Skin epidermis (tissue), 12 donors: ENCODE data around the gene DNAJA3.

Source experiments
- H3K27ac ChIP-seq, 21 experiments: fragments of 200-600 bp; sonication (generic) in 11 of 21; one replicate each; pipeline ENCODE4 v1.5.0; 2020; ENCODE audit warnings: mild to moderate bottlenecking in 3 of 21, inconsistent platforms in 2 of 21, moderate library complexity in 2 of 21
- H3K4me3 ChIP-seq, 7 experiments: fragments of 200-600 bp; sonication (generic) in 2 of 7; one replicate each; pipeline ENCODE4 v1.5.0; 2020; ENCODE audit warnings: inconsistent platforms in 2 of 7, mild to moderate bottlenecking in 2 of 7, moderate library complexity in 1 of 7

DNAJA3 gene

GRCh38 chr16:4461250-4462085 is 35.8 kb downstream of the DNAJA3 start:
- Histone ChIP-seq H3K27ac (no peak overlapping the region), H3K4me3 (no peak overlapping the region)

- peak overlapping the region in 1 of 21 experiments; percentile 3 for H3K27ac ChIP-seq
- no peak overlapping the region for H3K4me3 ChIP-seq
These were observed 38.0 kb downstream of the DNAJA3 start for GRCh38 chr16:4463522-4464163.

GRCh38 chr16:4465977-4466779 is 40.5 kb downstream of the DNAJA3 start:
- peak overlapping the region in 11 of 21 experiments; percentile 17 to 77 (median 38) for H3K27ac ChIP-seq
- H3K4me3 ChIP-seq = no peak overlapping the region

- Histone ChIP-seq H3K27ac (no peak overlapping the region), H3K4me3 (no peak overlapping the region)
These were observed 42.2 kb downstream of the DNAJA3 start for GRCh38 chr16:4467916-4468315.

- Histone ChIP-seq H3K27ac (no peak overlapping the region), H3K4me3 (no peak overlapping the region)
These were observed 43.3 kb downstream of the DNAJA3 start for GRCh38 chr16:4468972-4469371.

- H3K27ac ChIP-seq = no peak overlapping the region
- no peak overlapping the region for H3K4me3 ChIP-seq
These were observed 46.2 kb downstream of the DNAJA3 start for GRCh38 chr16:4471869-4472268.

GRCh38 chr16:4472880-4473279 is 47.2 kb downstream of the DNAJA3 start:
- H3K4me3 ChIP-seq = no peak overlapping the region
- no peak overlapping the region for H3K27ac ChIP-seq

GRCh38 chr16:4474192-4474961 is 48.7 kb downstream of the DNAJA3 start, which contains the start of gene NMRAL1:
NMRAL1 (minus strand) TSS chr16:4474625; CDS start chr16:4474132, 493 bp downstream.
- peak within 1 kb of the TSS; percentile 43 to 99 (median 93) for H3K27ac ChIP-seq
- H3K4me3 ChIP-seq = peak within 1 kb of the TSS; percentile 52 to 94 (median 80)

GRCh38 chr16:4475880-4476788 is 50.5 kb downstream of the DNAJA3 start, which contains the start of gene HMOX2:
HMOX2 (plus strand) TSS chr16:4476398; CDS start chr16:4505525, 29,127 bp downstream.
- Histone ChIP-seq H3K27ac (peak within 1 kb of the TSS; percentile 35 to 99 (median 94)), H3K4me3 (peak within 1 kb of the TSS; percentile 67 to 99 (median 96))

- peak overlapping the region in 1 of 7 experiments; percentile 99 for H3K4me3 ChIP-seq
These were observed 52.3 kb downstream of the DNAJA3 start for GRCh38 chr16:4477966-4478365.

GRCh38 chr16:4481526-4481925 is 55.9 kb downstream of the DNAJA3 start:
- Histone ChIP-seq H3K4me3 (no peak overlapping the region), H3K27ac (no peak overlapping the region)

More at GRCh38 chr16:4477966-4478365, 52.3 kb downstream of the DNAJA3 start:
- H3K27ac ChIP-seq = peak overlapping the region in 5 of 21 experiments; percentile 4 to 99 (median 36)

GRCh38 chr16:4481963-4482362 is 56.3 kb downstream of the DNAJA3 start:
- H3K27ac ChIP-seq = peak overlapping the region in 1 of 21 experiments; percentile 41

GRCh38 chr16:4486126-4486893 is 60.6 kb downstream of the DNAJA3 start:
- peak overlapping the region in 16 of 21 experiments; percentile 7 to 87 (median 49) for H3K27ac ChIP-seq
- H3K4me3 ChIP-seq = no peak overlapping the region

More at GRCh38 chr16:4481963-4482362, 56.3 kb downstream of the DNAJA3 start:
- H3K4me3 ChIP-seq = no peak overlapping the region

GRCh38 chr16:4487955-4488498 is 62.4 kb downstream of the DNAJA3 start:
- Histone ChIP-seq H3K4me3 (no peak overlapping the region), H3K27ac (peak overlapping the region in 11 of 21 experiments; percentile 6 to 87 (median 52))

- peak overlapping the region in 14 of 21 experiments; percentile 6 to 87 (median 47) for H3K27ac ChIP-seq
- H3K4me3 ChIP-seq = no peak overlapping the region
These were observed 62.9 kb downstream of the DNAJA3 start for GRCh38 chr16:4488499-4488967.

GRCh38 chr16:4489030-4489429 is 63.4 kb downstream of the DNAJA3 start:
- H3K27ac ChIP-seq = peak overlapping the region in 14 of 21 experiments; percentile 6 to 87 (median 47)

GRCh38 chr16:4491898-4492297 is 66.2 kb downstream of the DNAJA3 start:
- Histone ChIP-seq H3K4me3 (no peak overlapping the region), H3K27ac (no peak overlapping the region)

More at GRCh38 chr16:4489030-4489429, 63.4 kb downstream of the DNAJA3 start:
- no peak overlapping the region for H3K4me3 ChIP-seq
